GM19395 (cell line): ENCODE results near the gene COG2.

ENCODE experiments used
- ATAC-seq: cut with Tn5 transposase; IDR thresholded peaks from one replicate; pipeline ENCODE4 v1.9.1; 2021; ENCODE audit warnings: mild to moderate bottlenecking, moderate library complexity; ENCODE audit not compliant: unreplicated experiment

The COG2 gene

DNA sequence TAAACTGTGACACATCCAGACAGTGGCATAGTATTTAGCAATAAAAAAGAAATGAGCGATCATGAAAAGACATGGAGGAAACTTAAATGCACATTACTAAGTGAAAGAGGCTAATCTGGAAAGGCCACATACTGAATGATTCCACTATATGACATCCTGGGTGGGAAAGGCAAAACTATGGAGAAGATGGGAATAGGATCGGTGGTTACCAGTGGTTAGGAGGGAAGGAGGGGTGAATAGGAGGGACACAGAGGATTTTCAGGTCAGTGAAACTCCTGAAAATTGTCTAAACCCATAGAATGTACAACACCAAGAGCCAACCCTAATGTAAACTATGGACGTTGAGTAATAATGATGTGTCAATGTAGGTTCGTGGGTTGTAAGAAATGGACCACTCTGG, 57.9 kb downstream of the COG2 start:
- no peak for ATAC-seq

DNA sequence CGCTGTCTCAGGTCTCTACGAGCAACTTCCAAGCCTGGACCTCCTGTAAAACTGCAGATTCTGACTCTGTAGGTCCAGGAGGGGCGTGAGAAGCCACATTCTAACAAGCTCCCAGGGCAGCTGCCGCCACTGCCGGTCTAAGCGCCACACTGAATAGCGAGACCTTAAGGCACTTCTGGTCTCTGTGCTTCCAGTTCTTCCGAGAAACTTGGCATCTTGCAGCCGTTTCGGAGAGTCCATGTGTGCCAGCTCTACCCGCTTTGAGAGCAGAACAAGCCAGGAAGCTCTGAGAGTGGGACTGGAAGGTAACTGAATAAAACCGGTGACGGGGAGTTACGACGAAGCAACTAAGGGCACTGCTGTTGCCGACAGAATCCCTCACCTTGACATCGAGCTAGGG, 59.2 kb downstream of the COG2 start:
- no peak for ATAC-seq

DNA sequence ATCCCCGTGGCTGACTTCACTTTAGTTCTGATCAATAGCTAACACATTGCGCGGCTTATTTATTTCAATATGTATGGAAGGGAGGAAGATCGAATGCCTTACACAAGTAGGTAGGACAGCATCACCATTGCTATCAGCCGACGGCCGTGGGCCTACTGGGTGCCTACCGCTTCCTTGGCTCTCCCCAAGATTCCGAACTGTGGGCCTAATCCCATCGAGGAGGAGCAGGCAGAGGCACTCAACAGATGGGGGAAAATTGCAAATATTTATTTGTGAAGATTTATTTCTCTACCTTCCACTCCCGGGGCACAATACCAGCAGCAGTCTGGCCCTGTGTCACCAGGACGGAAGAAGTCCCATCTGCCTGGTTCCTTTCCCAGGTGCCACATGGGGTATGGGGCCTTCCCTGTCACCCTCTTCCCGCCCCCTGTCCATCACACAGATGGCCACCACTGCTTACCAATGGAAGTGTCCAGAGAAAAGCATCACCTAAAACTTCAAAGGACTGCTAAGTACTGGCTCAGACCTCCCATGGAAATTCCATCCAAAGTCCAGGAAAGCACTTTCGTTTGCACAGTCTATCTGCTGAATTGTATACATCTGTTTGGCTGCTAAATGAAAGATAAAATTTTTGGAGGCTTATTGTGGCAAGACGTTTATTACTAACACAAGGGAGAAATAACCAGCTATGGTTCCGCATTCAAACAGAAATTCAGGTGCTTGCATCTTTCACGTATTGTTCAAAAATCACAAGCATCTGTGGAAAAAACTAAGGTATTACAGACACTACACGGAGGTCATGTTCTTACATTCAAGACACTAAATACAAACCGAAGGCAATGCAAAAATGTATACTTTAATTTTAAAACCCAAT, 59.9 kb downstream of the COG2 start:
- no peak for ATAC-seq

DNA sequence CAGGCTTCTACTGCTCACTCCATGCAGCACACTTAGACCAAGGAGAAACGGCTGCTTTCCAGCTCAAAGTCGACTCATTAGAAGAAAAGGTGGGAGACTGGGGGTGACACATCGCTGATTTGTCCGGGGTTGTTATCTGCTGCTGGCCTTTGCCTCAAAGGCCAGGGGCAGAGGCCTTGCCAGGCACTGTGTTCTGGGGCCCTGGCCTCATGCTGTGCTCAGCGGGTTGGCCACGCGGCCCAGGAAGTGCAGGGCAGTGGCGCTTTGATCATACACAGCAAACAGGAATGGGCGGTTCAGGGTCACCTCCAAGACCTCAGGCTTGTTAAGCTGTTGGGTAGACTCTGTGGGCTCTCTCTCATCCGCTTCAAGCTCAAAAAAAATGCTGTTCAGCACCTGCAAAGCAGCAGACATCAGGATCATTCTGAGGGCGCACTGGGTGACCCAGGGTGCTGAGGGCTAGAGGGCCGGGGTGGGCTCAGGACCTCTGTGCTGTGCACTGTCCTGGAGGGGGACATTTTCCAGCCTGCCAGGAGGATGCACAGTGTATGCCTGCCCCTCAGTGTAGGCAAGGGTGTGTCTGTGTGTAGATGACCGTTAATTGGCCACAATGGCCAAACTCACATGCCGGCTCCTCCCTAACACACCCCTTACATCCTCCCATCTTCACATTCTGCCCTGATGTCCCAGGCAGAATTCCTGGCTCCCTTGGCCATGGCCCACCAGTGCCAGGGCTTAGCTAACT, 60.8 kb downstream of the COG2 start:
- no peak for ATAC-seq

DNA sequence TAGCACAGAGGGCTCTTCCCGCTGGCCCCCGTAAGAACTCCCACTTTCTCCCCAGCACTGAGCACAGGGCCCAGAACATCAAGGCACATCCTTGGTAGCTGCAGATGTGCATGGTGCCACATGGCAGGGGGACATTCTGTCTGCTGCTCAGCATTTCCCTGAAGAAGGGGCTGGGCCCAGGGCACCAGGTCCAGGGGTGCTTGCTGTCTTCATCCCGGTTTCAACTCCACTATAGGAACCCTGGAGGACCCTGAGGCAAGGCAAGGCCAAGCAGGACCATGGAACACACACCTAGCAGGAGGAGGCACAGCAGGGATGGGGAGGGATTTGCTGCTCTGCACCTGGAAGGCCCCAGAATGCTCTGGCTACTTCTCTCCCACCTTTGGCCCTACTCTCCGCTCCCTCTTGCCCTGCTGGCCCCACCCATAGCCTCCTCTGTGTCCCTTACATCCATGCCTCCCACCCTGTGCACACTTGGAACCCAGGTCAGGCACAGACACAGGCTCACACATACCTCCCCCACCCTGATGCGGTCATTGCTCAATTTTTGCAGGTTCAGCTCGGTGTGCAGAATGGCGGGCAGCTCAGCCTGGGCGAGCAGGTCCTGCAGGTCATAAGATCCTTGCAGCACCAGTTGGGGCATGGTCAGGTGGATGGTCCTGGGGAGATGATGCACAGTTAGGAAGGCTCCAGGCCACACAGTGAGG, 61.6 kb downstream of the COG2 start:
- ATAC-seq: no peak

DNA sequence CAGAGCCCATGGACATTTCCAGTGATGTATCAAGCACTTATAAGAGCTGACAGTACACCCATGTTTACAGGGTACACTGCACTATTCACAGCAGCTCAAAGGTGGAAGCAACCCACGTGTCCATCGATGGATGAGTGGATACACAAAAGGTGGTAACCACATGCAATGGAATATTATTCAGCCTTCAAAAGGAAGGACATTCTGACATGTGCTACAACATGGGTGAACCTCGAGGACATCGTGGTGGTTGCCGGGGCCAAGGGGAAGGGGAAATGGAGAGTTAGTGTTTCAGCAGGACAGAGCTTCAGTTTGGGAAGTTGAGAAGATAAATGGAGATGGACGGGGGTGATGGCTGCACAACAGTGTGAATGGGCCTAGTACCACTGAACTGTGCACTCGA, 62.5 kb downstream of the COG2 start:
- no peak for ATAC-seq

DNA sequence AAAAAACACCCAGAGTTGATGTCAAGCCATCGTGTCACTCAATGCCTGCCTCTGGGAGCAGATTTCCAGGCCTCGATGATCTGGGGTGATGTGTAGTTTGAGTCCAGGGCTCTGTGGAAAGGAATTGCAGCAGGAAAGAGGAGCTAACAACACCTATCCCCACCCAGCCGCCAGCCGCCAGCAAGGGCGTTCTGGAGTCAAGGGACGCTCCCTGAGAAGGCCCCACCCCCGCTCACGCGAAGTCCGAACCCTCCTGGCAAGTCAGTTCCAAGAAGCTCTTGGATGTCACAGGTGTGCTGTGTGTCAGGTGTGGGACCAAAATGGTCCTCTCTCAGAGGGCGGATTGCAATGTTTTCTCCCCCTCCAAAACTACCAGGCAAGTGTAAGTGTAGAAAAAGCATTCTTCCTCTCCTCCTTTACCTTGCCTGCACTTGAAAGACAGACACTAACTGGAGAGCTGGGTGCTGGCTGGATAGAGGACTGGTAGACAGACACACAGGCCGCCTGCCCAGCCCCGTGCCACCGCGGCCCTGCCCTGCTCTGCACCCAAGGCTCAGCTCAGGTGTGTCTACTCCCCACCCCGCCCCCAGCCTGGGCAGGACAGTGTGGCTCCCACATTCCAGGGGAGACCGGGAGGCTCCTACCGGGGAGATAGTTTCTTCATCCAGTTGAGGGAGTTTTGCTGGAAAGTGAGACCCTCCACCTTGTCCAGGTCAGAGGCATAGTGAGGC, 63.2 kb downstream of the COG2 start:
- ATAC-seq: no peak

DNA sequence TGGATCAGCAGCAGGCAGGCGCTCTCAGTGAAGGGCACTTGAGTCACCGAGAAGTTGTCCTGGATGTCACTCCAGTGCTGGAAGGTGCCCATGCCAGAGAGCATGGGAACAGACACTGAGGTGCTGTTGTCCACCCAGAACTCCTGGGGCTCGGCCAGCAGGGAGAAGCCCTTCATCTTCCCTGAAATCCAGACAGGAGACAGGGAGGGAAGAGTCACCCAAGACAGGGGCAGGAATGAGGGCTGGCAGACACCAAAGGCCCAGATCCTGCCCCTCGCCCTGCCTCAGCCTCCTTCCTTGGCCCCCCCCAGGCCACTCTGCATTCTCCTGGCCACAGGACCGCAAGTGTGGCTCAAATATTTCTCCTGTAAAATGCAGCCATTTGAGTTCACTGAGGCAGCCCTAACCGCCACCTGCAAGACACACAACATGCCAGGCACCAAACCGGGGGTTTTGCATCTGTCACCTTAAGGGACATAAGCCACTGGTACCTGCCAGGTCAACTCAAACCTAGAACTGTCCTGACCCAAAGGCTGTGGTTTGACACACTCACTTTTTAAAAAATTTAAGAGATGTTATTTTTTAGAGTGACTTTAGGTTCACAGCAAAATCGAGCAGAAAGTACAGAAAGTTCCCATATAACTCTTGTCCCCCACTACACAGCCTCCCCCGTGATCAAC, 63.9 kb downstream of the COG2 start:
- no peak for ATAC-seq

DNA sequence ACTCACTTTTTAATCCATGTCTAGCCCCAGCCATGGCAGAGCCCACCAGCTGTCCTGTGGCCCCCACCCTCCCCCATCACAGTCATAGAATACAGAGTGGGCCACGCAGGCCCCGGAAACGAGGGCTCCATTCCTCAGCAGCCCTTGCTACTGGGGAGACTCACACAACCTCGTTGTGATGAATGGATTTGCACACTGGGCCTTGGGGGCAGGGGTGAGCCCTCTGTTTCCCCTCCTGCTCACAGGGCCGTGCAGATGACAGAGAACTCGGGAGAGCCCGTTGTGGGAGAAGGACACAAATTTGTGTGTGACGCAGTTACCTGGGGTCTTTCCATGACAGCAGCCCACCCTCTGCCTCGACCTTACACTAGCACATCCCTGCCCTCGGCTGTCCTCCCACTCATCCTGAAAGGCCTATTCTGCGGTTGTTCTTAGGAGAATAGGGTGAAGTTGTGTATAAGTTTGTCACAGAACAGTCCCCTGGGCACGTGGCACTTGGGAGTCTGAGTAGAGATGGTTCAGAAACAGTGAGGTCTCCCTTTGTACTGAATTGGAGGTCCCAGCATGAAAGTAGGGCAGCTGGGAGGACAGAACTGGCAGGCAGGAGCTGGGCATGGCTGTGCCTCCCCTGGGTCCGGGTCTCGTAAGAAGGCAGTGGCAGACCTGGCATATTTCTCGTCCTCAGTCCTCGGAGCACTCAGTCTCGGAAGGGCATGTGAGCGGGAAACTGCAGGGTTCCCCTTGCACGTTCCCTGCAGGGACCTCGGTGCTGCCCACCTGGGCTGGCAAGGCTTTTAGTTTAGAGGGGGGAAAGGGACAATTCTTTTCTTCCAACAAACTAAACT, 64.8 kb downstream of the COG2 start:
- ATAC-seq: no peak

DNA sequence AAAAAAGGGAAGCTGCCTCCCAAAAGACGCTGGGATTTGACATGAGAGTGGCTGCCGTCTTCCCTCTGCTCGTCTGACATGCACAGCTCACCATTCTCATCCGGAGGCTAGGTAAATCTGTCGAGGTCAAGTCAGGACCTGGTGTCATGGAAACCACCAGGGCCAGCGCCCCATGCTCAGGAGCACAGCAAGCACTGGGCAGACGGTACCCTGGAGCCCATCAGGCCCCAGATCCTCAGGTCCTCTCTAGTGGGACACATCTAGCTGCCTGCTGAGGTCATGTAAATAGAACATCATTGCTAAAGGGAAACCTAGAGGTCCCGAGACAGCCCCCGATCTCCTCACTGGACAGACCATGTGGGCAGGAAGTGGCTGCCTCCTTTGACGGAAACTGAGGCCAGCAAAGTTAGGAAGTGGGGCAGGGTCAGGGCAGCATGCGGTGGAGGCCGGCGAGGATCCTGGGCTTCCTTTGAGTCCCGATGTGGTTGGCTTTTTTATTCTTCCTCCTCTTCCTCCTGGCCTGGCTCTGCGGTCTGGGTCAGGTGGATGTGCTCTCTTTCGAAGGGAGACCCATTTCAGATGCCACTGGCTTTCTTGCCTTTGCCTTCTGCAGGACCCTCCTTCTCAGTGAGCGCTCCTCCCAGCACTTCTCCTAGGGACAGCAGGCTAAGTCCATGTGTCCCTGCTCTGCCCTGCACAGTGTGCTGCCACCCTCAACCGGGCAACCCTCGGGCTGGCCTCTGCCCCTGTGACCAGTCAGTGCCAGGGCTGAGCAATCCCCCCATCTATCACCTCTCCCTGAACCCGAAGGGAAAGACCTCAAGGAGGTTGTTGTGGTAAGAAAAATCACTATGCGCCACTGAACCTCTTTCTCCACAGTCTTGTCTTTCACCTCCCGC, 65.7 kb downstream of the COG2 start:
- ATAC-seq: no peak

DNA sequence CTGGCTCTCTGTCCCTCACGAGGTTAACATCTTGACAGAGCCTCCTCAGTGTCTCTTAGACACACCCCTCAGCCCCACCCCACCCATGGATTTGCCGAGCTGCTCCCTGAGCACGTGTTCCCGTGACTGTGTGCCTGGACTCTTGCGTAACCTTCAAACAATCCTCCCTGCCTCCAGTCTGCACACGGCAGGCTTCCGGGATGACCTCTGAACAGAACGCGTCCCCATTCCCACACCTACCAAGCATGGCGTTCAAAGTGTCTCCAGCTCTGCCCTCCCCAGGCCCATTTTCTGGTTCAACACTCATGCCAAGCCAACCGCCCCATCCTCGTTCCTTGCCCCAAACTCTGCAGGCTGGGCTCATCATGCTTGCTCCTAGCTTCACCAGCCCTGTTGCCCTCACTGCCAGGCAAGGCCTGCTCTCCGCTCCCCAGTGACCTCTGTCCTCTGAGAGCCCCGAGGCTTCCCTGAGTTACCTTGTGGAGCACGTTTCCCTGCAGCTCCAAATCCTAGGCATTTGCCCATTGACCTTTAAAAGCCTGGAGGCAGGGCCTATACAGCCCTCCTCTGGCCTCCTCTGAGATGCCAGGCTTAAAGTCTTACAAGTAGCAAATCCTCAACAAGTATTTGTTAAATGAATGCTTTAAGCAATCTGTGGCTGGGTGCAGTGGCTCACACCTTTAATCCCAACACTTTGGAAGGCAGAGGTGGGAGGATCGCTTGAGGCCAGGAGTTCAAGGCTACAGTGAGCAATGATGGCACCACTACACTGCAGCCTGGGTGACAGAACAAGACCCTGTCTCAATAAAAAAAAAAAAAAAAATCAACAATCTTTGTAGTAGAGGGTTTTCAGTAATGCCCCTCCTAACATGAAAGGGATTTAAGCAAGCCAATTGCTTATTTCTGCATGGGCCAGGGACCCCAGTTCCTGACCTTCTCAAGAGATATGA, 66.6 kb downstream of the COG2 start:
- ATAC-seq: no peak

DNA sequence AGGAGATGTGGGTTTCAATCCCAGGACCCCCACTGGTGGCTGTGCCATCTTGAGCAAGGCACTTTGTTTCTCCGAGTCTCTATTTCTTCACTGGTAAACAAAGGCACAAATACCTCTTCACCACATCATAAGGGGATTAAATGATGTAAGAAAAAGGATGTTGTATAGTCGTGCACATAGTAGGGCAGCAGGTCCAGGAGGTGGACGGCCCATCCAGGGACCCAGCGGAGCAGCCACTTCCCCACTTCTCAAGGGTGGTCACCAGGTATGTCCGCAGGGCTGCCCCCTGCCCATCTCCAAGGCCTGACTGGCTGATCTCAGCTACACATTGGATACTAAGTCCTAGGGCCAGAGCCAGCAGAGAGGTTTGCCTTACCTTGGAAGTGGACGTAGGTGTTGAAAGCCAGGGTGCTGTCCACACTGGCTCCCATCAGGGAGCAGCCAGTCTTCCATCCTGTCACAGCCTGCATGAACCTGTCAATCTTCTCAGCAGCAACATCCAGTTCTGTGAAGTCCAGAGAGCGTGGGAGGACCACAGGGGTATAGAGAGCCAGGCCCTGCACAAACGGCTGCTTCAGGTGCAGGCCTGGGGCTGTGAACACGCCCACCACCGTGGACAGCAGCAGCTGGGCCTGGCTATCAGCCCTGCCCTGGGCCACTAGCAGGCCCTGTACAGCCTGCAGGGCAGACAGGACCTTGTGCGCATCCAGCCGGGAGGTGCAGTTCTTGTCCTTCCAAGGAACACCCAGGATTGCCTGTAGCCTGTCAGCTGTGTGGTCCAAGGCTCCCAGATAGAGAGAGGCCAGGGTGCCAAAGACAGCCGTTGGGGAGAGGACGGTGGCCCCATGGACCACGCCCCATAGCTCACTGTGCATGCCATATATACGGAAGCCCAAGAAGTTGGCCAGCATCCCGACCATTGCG, 67.6 kb downstream of the COG2 start:
- ATAC-seq: no peak

DNA sequence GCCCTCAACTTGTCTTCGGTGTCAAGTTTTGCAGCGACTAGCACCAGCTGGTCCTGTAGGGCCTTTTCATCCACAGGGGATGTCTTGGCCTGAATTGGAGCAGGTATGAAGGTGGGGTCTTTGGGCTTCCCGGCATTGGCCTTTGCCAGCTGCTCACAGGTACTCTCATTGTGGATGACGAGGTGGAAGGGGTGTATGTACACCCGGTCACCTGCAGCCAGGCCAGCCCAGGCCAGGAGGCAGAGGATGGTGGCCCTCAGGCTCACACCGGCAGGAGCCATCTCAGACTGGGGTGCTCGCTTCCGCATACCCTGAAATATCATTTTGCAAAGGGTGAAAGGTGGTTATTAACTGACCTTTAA, 68.2 kb downstream of the COG2 start:
- no peak for ATAC-seq

DNA sequence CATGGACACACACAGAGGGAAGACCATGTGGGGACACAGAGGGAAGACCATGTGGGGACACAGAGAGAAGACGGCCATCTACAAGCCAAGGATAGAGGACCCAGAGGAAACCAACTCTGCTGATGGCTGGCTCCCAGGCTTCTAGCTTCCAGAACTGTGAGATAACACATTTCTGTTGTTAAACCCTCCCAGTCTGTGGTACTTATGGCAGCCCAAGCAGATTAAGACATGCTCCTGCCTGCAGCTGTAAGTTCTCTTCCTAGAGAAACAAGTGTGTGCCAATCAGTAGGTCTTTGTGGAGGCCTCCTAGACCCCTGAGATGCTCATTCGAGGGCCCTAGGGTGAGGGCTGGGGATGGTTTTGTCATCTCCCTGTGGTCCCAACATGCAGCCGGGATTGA, 69.0 kb downstream of the COG2 start:
- no peak for ATAC-seq

DNA sequence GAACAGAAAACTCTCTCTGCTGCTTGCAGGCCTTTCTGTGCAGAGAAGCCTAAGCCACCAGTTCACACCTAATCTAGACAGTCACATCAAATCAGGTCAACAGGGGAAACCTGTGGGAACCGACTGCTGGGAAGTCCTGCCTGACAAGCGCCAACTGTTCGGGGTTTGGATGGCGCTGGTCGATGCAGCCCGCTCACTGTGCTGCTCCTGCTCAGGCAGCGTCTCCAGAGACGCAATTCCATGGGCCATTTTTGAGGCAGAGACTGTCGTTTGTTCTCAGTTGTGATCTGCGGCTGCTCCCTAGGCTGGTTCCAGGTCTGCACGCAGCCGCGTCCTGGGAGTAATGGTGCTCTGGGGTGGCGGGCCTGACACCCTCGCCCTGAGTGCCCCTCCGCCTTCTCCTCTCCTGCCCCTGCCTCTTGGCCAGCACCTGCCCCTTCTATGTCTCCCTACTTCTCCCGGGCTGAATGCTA, 70.2 kb downstream of the COG2 start:
- no peak for ATAC-seq

DNA sequence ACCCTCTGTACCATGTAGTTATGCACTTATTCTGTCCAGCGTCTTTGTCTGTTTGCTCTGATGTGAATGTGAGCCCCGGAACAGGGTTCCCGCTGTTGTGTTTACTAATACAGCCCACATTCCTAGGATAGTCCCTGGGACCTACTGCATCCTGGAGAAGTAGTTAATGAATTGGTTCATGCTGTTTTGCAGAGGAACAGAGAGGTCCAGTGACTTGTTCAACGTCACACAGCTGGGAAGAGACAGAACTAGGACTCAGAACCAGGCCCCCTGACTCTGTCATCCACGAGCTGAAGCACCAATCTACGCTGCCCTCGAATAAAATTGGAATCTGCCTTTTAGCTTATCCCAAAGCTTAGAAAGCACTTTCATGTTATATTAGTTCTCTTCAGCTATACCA, 70.9 kb downstream of the COG2 start:
- no peak for ATAC-seq
